Measurements from ENCODE around the gene DLD. TPM values are rescaled to one million over a fixed set of nuclear protein-coding genes. Genes with fewer than 3 reads are reported as not detected.
A peak's percentile ranks its signal among the peaks of the same experiment; 100 is the strongest.
"Not testable (repeated sequence)": the region's sequence is repeated elsewhere in the genome, so short reads cannot be mapped to it uniquely, and the experiment has no call there.

The DLD gene
- total RNA-seq, 1 donor from 2014 or later: 60.9 TPM

DNA sequence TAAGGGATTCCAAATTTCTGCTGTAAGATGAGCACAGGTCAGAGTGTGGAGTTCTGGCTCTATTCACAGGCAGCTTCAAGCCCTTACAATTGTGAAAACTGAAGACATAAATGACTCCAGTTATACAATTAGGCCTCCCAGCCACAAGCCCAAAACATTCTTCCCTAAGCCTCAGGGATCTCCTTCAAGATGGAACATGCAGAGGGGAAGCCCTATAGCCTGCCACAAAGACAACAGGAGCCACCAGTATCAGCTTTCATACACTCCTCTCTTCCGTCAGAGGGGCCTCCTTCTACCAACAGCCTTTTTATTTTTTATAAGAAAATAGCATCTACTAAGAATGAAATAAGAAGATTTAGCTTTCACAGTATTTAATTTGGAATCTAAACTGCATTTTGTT is 46.5 kb downstream of the DLD start:
- ATAC-seq (peak; percentile 7), DNase-seq (ENCODE audit: low spot score) (no peak)
- intact Hi-C loops (cut with DNase I): no loop called here

DNA sequence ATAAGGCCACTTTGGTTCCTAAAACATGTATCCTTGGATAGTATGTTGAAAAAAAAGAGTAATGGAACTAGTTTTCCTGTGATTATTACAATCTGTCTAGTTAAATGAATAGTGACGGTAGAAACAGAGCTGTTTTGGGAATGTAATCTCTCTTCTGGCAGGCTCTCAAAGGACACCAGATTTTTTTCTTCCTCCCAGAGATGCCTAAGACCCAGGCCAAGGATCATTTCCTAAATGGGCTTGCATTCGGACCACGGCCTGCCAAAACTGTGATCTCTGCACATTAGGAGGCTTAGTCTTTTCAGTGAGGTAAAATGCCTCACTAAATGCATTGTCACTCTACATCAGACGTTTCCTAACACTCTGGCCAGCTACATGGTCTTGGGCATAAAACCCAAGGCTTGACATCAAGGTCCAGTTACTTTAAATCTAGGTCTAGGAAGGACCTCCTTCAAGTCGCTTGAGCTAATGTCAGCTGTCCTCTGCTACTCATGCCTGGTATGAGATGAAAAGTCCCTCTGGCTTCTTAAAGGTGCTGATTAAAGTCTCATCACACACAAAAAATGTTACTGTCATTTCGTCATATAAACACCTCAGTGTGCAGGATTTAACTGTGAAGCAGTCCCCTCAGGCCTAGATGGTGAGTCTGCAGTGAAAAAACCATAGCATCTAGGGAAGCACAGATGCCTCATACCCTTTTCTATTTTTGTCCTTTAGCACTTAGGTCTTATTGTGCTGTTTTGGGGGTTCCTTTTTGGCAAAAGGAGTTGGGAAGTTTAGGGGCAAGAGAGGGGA is 47.7 kb downstream of the DLD start:
- ATAC-seq (peak; percentile 58), DNase-seq (ENCODE audit: low spot score) (no peak)
- intact Hi-C loops (cut with DNase I): no loop called here

DNA sequence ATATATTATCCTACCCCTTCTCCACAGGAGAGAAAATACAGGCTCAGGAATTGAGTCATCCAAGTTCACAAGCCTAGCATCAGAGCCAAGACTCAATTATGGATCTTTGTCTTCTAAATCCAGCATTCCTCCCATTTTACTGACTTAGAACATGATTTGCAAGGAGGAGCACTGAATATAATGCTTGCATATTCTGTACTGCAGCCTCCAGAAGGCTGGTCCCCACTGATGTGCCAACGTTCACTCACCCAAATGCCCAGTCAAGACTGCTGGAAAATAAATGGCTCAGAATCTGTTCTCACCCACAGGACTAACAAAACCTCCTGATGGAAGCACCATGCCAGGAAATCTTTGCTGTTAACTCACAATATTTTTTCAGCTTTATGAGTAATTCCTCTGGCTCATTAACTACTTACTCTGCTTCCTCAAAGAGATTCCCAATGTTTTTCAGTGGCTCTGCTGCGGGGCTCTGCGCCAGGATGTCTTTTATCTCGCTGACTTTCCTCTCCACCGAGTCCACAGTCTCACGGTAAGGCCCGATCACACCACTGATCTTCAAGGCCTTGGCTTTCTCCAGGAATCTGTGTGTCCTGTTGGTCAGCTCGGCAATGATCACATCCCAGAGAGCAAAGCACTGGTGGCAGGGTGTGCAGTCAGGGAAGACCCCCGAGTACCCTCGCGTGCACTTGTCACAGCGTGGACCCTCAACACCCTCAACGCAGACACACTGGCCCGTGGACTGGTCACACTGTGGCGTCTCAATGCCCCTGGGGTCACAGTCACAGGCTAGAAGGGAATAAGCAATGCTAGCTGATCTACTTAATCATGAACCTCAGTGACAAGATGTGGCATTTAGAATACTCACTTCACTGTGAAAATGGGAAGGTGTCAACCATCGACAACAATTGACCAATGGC is 48.8 kb downstream of the DLD start:
- DNase-seq (ENCODE audit: low spot score) (no peak), ATAC-seq (peak; percentile 74)
- intact Hi-C loops (cut with DNase I): no loop called here

DNA sequence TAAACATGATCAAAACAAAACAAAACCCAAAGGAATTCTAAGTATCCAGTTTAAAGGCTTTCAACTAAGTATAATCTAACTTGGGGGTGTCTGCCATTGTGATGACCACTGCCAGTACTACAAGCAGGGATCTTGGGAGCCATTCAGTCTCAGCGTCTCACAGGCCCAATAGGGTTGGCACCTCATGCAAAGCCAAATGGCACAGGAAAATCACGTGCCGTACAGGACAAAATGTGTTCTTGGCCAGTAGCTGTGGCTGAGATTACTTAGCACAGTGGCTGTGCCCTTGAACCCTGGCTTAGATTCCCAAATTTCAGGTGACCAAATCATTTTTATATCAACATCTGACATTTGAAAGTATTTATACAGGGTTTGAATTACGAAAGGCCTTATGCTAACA is 50.0 kb downstream of the DLD start:
- no peak for ATAC-seq
- no peak for DNase-seq (ENCODE audit: low spot score)
- intact Hi-C loops (cut with DNase I): no loop called here

DNA sequence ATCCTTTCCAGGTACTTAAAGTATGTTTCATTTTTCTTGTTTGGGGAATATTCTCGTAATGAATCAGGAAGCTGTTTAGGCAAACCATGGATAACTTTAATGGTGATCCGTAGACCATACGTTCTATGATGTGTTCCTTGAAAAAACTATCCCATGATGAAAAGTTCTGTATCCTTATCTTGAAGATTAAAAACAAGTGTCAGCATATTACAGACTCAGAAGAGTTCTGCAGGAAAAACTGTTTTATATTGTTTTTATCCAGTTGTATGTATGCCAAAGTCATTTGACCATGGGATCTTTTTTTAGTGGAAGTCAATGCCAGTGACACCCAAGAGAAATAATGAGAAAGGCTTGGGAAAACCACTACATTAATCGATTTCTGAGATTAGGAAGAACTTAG is 52.0 kb downstream of the DLD start:
- intact Hi-C loops (cut with DNase I): no loop called here
- no peak for ATAC-seq

DNA sequence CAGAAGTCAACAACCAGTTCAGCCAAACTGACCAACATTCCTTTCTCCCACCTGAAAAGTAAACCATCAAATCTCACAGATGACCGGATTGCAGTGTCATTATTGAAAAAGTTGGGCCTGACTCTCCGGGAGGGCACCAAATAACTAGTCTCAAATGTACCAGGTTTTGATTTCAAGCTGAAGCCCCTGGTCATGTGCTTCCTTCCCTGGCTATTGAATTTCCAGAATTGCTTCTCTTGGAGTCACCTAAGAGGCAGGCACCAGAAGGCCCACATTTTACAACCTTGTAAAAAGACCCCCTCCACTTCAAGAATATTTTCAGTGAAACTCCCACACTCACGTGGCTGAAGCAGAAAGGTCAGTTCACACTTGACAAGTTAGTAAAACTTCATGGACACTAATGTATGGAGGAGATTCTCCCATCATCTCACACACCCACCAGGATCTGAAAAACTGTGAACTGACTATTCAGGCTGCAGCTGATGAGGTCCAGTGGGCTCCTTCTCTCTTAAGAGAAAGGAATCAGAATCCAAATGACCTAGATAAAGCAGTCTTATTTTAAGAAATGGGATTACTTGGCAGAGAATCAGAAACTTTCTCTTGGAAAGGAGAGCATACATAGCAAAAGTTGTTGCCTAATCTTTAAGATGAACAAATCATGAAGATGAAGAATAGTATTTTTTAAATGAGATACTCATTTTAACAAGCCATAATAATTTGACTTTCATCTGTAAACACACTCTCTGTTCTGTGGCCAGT is 53.6 kb downstream of the DLD start:
- intact Hi-C loops (cut with DNase I): no loop called here
- no peak for DNase-seq (ENCODE audit: low spot score)
- no peak for ATAC-seq

More for the DNA sequence above, 52.0 kb downstream of the DLD start:
- DNase-seq (ENCODE audit: low spot score): no peak

DNA sequence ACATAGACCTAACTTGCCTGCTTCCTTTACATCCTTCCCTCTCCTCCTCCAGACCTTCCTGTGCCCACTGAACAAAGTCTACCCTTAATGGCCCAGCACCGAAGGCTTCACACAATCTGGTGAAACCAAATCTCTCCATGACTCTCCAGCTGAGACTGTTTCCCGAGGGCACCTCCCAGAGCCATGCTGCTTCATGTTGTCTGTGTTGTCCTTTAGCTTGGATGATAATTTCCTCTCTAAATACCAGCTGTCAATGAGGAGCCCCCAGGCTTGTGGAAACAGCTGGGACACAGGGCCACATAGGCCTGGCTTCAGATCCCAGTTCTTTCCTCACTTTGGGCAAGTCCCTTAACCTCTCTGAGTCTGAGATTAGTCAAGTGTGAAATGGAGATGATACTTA is 54.3 kb downstream of the DLD start:
- no peak for DNase-seq (ENCODE audit: low spot score)
- no peak for ATAC-seq
- intact Hi-C loops (cut with DNase I): no loop called here

DNA sequence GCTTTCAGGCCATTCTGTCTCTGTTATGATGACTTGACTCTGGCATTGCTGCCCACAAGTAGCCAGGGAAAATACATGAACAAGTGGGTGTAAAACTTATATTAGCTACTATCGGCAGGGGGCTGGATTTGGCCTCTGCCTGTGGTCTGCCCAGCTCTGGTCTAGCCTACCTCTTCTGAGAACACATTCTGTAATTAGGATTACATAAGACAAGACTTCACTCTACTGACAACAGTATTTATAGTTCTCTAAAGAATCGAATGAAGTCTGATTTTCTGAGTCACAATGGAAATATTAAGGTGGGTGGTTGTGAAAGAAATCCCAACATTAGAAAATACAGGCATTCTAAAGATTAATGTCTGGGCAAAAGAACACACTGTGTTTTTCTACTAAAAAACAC is 55.5 kb downstream of the DLD start:
- DNase-seq (ENCODE audit: low spot score): no peak
- intact Hi-C loops (cut with DNase I): no loop called here
- peak; percentile 11 for ATAC-seq

DNA sequence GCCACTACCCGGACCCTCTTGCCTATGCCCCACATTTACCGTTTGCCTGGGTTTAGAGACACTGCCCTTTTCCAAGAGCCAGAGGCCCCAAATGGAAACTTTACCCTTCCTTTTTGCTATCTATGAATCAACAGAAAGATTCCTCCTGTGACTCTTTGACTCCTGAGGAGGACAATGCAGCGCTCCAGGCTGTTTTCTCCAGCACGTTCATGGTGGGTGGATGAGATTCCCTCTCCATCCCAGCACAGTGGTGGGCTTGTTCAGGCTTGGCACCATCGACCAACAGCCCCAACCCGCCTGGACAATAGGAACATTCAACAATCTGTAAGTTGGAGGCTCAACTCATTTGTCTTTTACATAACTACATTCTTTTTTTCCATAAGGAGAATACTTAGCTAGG is 55.9 kb downstream of the DLD start:
- no peak for DNase-seq (ENCODE audit: low spot score)
- peak; percentile 67 for ATAC-seq
- intact Hi-C loops (cut with DNase I): no loop called here

DNA sequence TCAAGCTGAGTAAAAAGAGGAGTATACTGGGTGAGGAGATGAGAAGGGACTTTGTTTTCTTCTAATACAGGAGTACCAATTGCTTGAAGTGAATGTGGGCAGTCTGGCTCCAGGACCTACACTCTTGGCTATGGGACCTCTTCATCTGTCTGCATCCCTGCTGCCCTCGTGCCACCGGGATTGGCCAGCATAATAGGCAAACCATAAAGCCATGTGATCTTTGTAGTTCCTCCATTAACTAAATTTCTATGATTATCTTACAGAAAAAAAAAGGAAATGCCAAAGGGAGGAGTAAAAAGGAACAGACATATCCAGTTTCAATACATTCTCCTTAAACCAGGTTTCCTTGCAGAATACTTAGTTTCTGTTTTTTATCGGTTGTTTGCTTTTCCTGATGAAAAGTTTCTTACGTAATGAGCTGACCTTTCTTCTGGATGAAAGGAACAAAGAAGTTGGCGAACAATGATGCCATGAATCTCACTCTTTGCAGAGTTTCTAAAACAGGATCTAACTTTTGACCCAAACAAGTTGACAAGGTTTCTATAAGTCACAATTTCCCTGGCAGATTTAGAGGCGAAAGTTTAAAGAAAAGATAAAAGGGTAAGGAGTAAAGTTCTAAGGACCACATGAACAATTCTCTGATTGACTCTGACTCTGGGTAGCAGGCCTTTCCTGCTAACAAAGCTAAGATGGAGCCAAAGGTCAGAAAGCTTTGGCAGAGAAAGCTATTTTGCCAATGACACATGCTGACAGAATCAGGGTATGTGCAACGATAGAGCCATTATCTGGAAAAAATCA is 57.9 kb downstream of the DLD start:
- intact Hi-C loops (cut with DNase I): no loop called here
- ATAC-seq (peak; percentile 53), DNase-seq (ENCODE audit: low spot score) (no peak)

DNA sequence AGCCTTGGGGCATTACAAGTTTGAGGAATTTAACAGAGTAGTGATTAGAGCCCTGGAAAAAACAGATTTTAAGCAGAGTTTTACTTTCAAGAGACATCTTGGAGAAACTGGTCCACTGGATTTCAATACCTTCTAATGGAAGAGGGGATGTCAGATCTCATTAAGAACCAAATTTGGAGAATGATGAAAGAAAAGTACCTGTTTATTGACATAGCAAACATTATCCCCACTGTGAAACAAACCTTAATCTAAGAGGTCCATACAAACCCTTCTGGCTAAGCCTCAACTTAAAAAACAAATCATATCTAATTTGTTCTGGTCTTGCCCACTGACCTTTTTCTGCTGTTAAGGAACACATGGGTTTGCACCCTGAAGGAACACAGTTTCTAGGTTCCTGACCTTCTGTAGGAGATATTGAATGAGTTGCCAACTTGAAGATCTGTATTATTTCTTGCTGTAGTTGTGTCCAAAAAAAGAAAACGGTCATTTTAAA is 58.5 kb downstream of the DLD start:
- intact Hi-C loops (cut with DNase I): no loop called here
- DNase-seq (ENCODE audit: low spot score): no peak
- no peak for ATAC-seq

DNA sequence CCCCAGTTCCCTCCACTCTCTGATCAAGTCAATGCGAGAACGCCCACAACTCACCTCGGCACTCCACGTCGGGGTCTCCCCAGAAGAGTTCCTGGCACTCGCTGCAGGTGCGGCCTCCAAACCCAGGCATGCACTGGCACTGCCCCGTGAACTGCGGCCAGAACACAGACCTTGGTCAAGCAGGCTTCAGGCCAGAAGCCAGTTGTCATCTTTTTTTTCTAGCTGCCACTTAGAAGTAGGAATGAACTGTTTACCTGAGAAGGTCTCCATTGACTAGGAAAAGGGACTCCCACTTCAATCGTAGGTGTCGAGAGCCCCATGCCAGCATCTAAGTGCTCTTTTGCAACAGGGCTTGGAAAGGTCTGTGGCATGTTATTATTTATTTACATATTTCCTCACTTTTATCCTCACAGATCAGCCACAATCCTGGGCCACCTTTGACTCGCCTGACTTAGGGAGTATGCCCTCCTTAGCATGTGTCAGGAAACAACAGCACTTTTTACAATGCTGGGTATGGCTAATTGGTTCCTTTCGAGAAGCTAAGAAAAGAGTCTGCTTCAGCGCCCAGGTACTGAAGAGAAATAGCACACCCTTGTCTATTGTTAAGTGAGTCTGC is 60.3 kb downstream of the DLD start:
- ATAC-seq: no peak

DNA sequence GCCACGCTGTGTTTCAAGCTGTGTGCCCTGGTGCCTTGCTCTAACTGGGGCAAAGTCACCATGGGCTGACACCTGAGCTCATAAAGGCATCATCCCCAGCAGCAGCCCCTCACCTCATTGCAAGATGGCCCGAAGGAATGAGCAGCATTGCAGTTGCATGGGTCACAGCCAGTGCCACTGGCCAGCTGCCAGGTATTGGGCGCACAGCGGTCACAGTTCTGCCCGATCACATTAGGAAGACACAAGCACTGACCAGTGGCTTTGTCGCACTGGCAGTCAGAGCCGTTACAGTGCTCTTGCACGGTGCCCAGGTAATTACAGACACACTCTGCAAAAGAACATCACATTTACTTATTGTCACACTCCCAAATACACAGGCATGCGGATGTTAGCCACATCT is 60.9 kb downstream of the DLD start:
- no peak for DNase-seq (ENCODE audit: low spot score)
- intact Hi-C loops (cut with DNase I): no loop called here
- ATAC-seq: no peak

More for the DNA sequence above, 60.3 kb downstream of the DLD start:
- no peak for DNase-seq (ENCODE audit: low spot score)
- intact Hi-C loops (cut with DNase I): no loop called here

DNA sequence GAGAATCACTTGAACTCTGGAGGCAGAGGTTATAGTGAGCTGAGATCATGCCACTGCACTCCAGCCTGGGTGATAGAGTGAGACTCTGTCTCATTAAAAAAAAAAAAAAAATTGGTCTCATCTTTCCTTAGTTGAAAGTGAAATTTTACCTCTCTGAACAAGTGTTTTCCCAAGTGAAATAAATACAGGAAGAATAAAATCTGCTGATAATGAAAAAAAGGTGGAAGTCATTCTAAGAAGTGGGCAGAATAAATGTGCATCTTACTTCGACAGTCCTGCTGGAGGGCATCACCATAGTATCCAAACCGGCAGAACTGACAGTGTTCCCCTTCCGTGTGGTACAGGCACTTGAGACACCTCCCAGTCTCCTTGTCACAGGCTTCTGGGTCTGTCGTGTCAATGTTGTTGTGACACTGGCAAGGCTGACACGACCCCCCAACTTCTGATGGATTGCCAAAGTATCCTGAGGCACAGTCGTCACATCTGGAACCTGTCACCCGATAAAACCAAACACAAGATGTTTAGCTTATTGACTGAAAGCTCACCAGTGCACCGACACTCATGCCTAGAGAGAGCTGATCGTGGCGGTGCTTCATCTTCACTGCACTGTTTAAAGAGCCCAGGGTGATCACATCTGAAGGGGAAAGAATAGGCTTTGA is 62.4 kb downstream of the DLD start:
- intact Hi-C loops (cut with DNase I): no loop called here
- no peak for ATAC-seq
- no peak for DNase-seq (ENCODE audit: low spot score)

DNA sequence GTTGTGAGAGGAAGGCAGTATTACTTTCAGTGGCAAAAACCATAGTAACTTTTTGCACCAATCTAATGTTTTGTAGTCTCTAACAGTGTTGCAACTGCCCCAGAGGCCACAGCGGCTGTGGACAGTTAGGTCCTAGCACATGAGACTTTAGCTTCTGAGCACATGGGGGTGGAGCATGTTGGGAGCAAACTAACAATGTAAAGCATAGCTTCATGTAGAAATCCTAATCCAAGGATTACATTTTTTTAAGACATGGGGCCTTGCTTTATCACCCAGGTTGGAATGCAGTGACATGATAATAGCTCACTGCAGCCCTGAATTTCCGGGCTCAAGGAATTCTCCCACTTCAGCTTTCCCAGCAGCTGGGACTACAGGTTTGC is 62.9 kb downstream of the DLD start:
- ATAC-seq: no peak
- no peak for DNase-seq (ENCODE audit: low spot score)
- intact Hi-C loops (cut with DNase I): no loop called here

DNA sequence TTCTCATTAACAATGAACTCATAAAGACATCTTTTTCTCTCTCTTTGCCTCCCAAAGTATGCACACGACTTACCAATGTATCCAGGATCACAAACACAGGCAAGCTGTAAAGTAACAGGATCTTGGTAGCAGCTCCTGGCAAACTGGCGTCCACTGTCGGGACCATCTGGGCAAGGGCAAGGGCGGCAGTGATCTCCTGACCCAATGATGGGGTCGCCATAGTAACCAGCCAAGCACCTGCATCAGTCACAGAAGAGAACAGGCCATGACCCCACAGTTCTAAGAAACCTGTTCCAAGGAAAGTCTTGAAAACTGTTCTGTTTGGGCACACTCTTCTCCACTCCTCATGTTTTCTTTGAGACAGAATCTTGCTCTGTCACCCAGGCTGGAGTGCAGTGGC is 64.4 kb downstream of the DLD start:
- ATAC-seq (no peak), DNase-seq (ENCODE audit: low spot score) (no peak)
- intact Hi-C loops (cut with DNase I): no loop called here

DNA sequence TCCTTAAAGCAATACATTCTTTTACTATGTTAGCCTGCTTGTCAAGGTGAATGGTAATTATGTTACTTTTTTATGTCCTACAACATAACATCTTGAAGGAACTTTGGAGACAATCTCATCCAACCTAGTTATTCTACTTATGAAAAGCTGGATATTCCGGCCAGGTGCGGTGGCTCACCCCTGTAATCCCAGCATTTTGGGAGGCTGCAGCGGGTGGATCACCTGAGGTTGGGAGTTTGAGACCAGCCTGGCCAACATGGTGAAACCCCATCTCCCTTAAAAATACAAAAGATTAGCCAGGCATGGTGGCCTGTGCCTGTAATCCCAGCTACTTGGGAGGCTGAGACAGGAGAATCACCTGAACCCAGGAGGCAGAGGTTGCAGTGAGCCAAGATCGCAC is 66.0 kb downstream of the DLD start:
- ATAC-seq: not testable (repeated sequence)

DNA sequence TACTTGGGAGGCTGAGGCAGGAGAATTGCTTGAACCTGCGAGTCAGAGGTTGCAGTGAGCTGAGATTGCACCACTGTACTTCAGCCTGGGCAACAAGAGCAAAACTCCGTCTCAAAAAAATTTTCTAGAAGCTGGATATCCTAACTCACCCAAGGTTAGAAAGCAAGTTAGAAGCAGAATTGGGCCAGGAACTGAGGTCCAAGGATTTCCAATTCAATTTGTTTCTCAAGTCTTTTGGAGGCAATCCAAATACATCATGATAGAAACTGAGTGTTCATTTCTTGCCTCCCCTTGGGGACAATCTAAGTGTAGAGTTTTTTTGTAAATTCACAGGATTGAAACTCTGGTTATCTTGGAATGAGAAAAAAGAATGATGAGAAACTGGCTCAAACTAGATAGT is 66.5 kb downstream of the DLD start:
- ATAC-seq (peak; percentile 85), DNase-seq (ENCODE audit: low spot score) (no peak)
- intact Hi-C loops (cut with DNase I): no loop called here

More for the DNA sequence above, 66.0 kb downstream of the DLD start:
- DNase-seq (ENCODE audit: low spot score); intact Hi-C loops (cut with DNase I): not testable (repeated sequence)
